ENCODE results near the gene HTR2B.

DNA sequence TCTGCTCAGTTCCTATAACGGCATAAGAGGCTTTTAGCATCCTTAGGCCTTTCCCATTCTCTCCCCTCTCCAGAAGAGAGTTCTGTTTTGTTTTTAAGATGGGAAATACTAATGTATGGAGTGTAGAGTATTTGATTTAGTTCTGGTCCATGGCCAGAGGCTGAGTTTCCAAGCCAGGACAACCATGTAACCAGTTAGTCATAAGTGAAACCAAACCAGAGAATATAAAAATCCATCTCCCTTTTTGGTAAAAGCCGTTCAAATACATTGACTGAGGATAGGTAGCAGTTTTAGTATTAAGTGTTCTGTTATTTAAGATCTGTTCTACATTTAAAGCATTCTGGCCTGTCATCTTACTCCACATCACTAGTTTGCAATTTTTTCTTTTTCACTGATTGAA is 65.1 kb downstream of the HTR2B start:
- TF ChIP-seq, protein P1, sequence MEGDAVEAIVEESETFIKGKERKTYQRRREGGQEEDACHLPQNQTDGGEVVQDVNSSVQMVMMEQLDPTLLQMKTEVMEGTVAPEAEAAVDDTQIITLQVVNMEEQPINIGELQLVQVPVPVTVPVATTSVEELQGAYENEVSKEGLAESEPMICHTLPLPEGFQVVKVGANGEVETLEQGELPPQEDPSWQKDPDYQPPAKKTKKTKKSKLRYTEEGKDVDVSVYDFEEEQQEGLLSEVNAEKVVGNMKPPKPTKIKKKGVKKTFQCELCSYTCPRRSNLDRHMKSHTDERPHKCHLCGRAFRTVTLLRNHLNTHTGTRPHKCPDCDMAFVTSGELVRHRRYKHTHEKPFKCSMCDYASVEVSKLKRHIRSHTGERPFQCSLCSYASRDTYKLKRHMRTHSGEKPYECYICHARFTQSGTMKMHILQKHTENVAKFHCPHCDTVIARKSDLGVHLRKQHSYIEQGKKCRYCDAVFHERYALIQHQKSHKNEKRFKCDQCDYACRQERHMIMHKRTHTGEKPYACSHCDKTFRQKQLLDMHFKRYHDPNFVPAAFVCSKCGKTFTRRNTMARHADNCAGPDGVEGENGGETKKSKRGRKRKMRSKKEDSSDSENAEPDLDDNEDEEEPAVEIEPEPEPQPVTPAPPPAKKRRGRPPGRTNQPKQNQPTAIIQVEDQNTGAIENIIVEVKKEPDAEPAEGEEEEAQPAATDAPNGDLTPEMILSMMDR (IDR thresholded peaks at IDR 0.05 in 4 of 5, conservative IDR thresholded peaks at IDR 0.05 in 1 of 5): no peak
- no peak for TF ChIP-seq POLR2A (IDR thresholded peaks at IDR 0.05)

All from gastrocnemius medialis (tissue), 4 donors.